AG04450 (cell line): ENCODE measurements around the gene ZFP42. TPM values are rescaled to one million over a fixed set of nuclear protein-coding genes. Genes with fewer than 3 reads are reported as not detected.

ENCODE experiments used
- CTCF ChIA-PET: fragments of 300-600, 350-600 bp; formaldehyde crosslinking; extraction: SDS; loops from one replicate; lab custom pipeline; 2022; ENCODE audit warnings: antibody characterized with exemption, inconsistent platforms; lab: Charles Lee
- POLR2A ChIA-PET: fragments of 350-600 bp; formaldehyde crosslinking; extraction: SDS; loops from one replicate; lab custom pipeline; 2021; ENCODE audit warnings: antibody characterized with exemption, inconsistent platforms; lab: Yijun Ruan, JAX
- DNase-seq: peaks from one replicate; pipeline ENCODE4 v3.0.0-alpha.2; 2011; ENCODE audit warnings: low read depth, low spot score
- H3K27ac ChIP-seq: one replicate; pipeline ENCODE4 v1.5.1; 2012; ENCODE audit warnings: low read depth, low read length, control low read depth
- H3K27me3 ChIP-seq: one replicate; pipeline ENCODE4 v1.6.0; 2012; ENCODE audit warnings: low read length; ENCODE audit not compliant: control insufficient read depth, insufficient read depth
- H3K4me3 ChIP-seq: 2 replicates; pipeline ENCODE4 v1.5.1; 2011; ENCODE audit warnings: mild to moderate bottlenecking, low read depth, low read length, control low read depth
- H3K9me3 ChIP-seq: 2 replicates; pipeline ENCODE4 v1.5.1; 2012; ENCODE audit warnings: low read length; ENCODE audit not compliant: control insufficient read depth, insufficient read depth
- CTCF ChIP-seq: IDR thresholded peaks from 2 replicates; pipeline ENCODE4 v1.5.1; 2011; ENCODE audit warnings: low read depth, low read length, control low read depth, inconsistent platforms
- polyA plus RNA-seq: library from polyadenylated mRNA; depleted of rRNA; stranded (reverse); fragments of >200 nt; gene quantifications from 2 replicates; pipeline ENCODE4 v1.2.3, GENCODE V29; 2011

Gene ZFP42
- polyA plus RNA-seq, 1 experiment = 0.05 TPM

DNA sequence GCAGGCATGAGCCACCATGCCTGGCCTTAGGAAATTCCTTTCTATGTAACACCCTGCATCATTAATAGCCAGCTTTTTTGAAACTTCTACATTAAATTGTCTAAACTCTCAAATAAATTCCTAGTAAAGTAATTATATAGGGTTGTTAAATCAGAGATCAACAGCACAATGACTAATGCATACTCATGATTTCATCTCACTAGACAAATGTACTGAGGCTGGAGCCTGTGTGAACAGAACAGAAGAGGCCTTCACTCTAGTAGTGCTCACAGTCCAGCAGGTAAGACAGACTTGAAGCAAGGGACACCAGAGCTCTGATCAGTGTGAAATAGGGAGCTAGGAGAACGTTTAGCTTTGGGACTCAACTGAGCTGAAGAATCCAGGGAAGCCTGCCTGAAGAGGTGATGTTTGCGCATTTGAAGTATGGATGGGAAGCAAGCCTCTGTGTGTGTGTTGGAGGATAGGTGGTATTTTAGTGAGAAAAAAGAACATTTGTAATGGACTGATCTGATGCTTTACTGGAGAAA lies 3.9 kb downstream of the ZFP42 start:
- H3K4me3 ChIP-seq = no peak overlapping the region
- CTCF ChIA-PET = interaction anchor here (0.6 kb wide), 1 partner anchor 338 kb away, joined by 4 read pairs; no protein-coding TSS in a partner anchor
- H3K9me3 ChIP-seq = peaks cover 29% of the 10 kb centered on the region
- POLR2A ChIA-PET = no interaction called here
- no peak for TF ChIP-seq CTCF
- DNase-seq = no peak
- H3K27ac ChIP-seq = no peak overlapping the region
- H3K27me3 ChIP-seq = no peaks in the 10 kb centered on the region

DNA sequence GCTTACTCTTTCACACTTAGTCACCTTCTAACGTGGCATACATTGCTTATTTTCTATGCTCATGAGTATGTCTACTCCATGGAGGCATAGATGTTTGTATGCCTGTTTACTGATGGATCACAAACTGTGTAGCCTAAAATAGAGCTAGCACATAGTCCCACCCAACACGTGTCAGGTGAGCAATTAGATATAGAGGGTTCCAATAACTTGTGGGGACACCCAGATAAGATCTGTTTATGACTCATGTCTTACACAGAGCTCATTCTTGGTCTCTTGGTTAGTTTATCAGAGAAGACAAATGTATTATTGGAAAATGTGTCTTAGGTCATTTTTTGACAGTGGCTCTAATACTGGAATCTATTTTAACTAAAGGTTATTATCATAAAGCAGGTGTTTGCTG lies 6.8 kb downstream of the ZFP42 start:
- Histone ChIP-seq H3K9me3 (peaks cover 8% of the 10 kb centered on the region), H3K27me3 (no peaks in the 10 kb centered on the region), H3K4me3 (no peak overlapping the region), H3K27ac (no peak overlapping the region)
- no peak for DNase-seq
- ChIA-PET CTCF (no interaction called here), POLR2A (no interaction called here)
- TF ChIP-seq CTCF = no peak

GRCh38 chr4:188002751-188003150 lies 7.2 kb downstream of the ZFP42 start:
- H3K4me3 ChIP-seq = no peak overlapping the region
- no peak overlapping the region for H3K27ac ChIP-seq
- no peaks in the 10 kb centered on the region for H3K27me3 ChIP-seq
- ChIA-PET POLR2A (no interaction called here), CTCF (no interaction called here)
- peaks cover 6% of the 10 kb centered on the region for H3K9me3 ChIP-seq
- DNase-seq = no peak
- no peak for TF ChIP-seq CTCF

GRCh38 chr4:188005561-188005960 lies 10.0 kb downstream of the ZFP42 start:
- POLR2A ChIA-PET = no interaction called here
- no peak for DNase-seq
- CTCF ChIA-PET = no interaction called here
- Histone ChIP-seq H3K27ac (no peak overlapping the region), H3K9me3 (peaks cover 8% of the 10 kb centered on the region), H3K4me3 (no peak overlapping the region), H3K27me3 (no peaks in the 10 kb centered on the region)
- no peak for TF ChIP-seq CTCF

- Histone ChIP-seq H3K27ac (no peak overlapping the region), H3K9me3 (peaks cover 9% of the 10 kb centered on the region; the same call in 1 of the 2 replicates), H3K27me3 (no peaks in the 10 kb centered on the region), H3K4me3 (no peak overlapping the region)
- CTCF ChIA-PET = no interaction called here
- TF ChIP-seq CTCF = no peak
- no peak for DNase-seq
- POLR2A ChIA-PET = no interaction called here
Measured at GRCh38 chr4:188006285-188006848, 10.8 kb downstream of the ZFP42 start.
